GM19438 (cell line): ENCODE measurements around the gene KCNH8.

Source experiments
- ATAC-seq: cut with Tn5 transposase; IDR thresholded peaks from one replicate; pipeline ENCODE4 v1.9.1; 2021; ENCODE audit warnings: low read depth; ENCODE audit not compliant: unreplicated experiment

The KCNH8 gene

GRCh38 chr3:19574268-19574667 lies 426.0 kb downstream of the KCNH8 start:
- ATAC-seq: no peak

GRCh38 chr3:19576343-19576742 lies 428.0 kb downstream of the KCNH8 start:
- ATAC-seq: no peak
